GM23338 (cell line): ENCODE measurements around the gene FCN2.

Experiments
- EZH2 ChIP-seq: fragments of 200-600 bp; sonication (generic); IDR thresholded peaks from one replicate; pipeline ENCODE4 v1.8.0; 2017; ENCODE audit warnings: antibody characterized with exemption, mild to moderate bottlenecking, low read depth; ENCODE audit not compliant: unreplicated experiment
- EZH2phosphoT487 ChIP-seq: fragments of 200-600 bp; sonication (generic); IDR thresholded peaks from one replicate; pipeline ENCODE4 v1.8.1; 2018; ENCODE audit warnings: antibody characterized with exemption; ENCODE audit not compliant: unreplicated experiment
- JUNB ChIP-seq: IDR thresholded peaks from one replicate; pipeline ENCODE4 v1.6.1; 2016; ENCODE audit warnings: antibody characterized with exemption; ENCODE audit not compliant: unreplicated experiment
- POLR2AphosphoS5 ChIP-seq: IDR thresholded peaks from 2 replicates; pipeline ENCODE4 v1.6.1; 2016; ENCODE audit warnings: antibody characterized with exemption, low read depth
- ZNF331 ChIP-seq: fragments of 250-450 bp; sonication (Bioruptor Pico); IDR thresholded peaks from 2 replicates; pipeline ENCODE4 v1.5.0; 2020; ENCODE audit warnings: low read depth, mild to moderate bottlenecking, moderate library complexity
- TF ChIP-seq, protein P1 (sequence below), 2 experiments: fragments of 200-600 bp in 1 of 2; sonication (generic) in 1 of 2; conservative IDR thresholded peaks; 2 replicates each; pipeline versions ENCODE4 v1.5.1 to v1.6.1; 2016 to 2017; ENCODE audit warnings: antibody characterized with exemption in 2 of 2, low read depth in 2 of 2, mild to moderate bottlenecking in 2 of 2, moderate library complexity in 1 of 2
- TF ChIP-seq, protein P2 (sequence below): IDR thresholded peaks from one replicate; pipeline ENCODE4 v1.6.1; 2018; ENCODE audit warnings: antibody characterized with exemption; ENCODE audit not compliant: unreplicated experiment
- TF ChIP-seq, protein P3 (sequence below): IDR thresholded peaks from 2 replicates; pipeline ENCODE4 v1.6.1; 2016; ENCODE audit warnings: antibody characterized with exemption
- TF ChIP-seq, protein P4 (sequence below): fragments of 250-450 bp; sonication (Bioruptor Pico); IDR thresholded peaks from 2 replicates; pipeline ENCODE4 v1.5.0; 2020; ENCODE audit warnings: mild to moderate bottlenecking, moderate library complexity

DNA sequence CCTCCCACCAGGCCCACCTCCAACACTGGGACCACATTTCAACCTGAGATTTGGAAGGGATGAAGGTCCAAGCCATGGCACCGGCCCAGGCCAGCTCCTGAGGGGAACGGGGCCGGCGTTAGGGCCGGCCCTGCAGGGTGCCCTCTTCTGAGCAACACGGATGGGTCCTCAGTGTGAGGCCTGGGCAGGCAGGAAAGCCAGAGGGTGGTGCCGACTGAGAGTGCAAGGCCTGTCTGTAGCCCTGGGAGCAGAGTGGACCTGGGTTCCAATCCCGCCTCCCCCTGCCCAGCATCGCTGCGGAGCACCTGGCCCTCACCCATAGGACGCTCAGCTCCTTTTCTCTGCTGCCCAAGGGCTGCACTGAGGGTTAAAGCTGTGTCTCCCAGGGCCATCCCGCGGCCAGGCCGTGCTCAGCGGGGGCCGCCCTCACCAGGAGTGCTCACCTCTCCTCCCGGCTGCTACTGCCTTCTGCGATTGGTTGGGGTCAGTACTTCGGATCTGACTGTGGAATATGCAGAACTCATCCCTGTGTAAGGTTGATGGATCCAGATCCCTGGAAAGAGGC is 44.1 kb upstream of the FCN2 start:
- no peak for TF ChIP-seq POLR2AphosphoS5
- TF ChIP-seq, protein P1, sequence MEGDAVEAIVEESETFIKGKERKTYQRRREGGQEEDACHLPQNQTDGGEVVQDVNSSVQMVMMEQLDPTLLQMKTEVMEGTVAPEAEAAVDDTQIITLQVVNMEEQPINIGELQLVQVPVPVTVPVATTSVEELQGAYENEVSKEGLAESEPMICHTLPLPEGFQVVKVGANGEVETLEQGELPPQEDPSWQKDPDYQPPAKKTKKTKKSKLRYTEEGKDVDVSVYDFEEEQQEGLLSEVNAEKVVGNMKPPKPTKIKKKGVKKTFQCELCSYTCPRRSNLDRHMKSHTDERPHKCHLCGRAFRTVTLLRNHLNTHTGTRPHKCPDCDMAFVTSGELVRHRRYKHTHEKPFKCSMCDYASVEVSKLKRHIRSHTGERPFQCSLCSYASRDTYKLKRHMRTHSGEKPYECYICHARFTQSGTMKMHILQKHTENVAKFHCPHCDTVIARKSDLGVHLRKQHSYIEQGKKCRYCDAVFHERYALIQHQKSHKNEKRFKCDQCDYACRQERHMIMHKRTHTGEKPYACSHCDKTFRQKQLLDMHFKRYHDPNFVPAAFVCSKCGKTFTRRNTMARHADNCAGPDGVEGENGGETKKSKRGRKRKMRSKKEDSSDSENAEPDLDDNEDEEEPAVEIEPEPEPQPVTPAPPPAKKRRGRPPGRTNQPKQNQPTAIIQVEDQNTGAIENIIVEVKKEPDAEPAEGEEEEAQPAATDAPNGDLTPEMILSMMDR (conservative IDR thresholded peaks at IDR 0.05; ENCODE audit: low read depth in 2 of 2): no peak
- no peak for TF ChIP-seq EZH2
- TF ChIP-seq EZH2phosphoT487: no peak
- TF ChIP-seq, protein P2, sequence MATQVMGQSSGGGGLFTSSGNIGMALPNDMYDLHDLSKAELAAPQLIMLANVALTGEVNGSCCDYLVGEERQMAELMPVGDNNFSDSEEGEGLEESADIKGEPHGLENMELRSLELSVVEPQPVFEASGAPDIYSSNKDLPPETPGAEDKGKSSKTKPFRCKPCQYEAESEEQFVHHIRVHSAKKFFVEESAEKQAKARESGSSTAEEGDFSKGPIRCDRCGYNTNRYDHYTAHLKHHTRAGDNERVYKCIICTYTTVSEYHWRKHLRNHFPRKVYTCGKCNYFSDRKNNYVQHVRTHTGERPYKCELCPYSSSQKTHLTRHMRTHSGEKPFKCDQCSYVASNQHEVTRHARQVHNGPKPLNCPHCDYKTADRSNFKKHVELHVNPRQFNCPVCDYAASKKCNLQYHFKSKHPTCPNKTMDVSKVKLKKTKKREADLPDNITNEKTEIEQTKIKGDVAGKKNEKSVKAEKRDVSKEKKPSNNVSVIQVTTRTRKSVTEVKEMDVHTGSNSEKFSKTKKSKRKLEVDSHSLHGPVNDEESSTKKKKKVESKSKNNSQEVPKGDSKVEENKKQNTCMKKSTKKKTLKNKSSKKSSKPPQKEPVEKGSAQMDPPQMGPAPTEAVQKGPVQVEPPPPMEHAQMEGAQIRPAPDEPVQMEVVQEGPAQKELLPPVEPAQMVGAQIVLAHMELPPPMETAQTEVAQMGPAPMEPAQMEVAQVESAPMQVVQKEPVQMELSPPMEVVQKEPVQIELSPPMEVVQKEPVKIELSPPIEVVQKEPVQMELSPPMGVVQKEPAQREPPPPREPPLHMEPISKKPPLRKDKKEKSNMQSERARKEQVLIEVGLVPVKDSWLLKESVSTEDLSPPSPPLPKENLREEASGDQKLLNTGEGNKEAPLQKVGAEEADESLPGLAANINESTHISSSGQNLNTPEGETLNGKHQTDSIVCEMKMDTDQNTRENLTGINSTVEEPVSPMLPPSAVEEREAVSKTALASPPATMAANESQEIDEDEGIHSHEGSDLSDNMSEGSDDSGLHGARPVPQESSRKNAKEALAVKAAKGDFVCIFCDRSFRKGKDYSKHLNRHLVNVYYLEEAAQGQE: no peak
- no peak for TF ChIP-seq ZNF331
- TF ChIP-seq JUNB: no peak
- TF ChIP-seq, protein P3, sequence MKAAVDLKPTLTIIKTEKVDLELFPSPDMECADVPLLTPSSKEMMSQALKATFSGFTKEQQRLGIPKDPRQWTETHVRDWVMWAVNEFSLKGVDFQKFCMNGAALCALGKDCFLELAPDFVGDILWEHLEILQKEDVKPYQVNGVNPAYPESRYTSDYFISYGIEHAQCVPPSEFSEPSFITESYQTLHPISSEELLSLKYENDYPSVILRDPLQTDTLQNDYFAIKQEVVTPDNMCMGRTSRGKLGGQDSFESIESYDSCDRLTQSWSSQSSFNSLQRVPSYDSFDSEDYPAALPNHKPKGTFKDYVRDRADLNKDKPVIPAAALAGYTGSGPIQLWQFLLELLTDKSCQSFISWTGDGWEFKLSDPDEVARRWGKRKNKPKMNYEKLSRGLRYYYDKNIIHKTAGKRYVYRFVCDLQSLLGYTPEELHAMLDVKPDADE: no peak
- TF ChIP-seq, protein P4, sequence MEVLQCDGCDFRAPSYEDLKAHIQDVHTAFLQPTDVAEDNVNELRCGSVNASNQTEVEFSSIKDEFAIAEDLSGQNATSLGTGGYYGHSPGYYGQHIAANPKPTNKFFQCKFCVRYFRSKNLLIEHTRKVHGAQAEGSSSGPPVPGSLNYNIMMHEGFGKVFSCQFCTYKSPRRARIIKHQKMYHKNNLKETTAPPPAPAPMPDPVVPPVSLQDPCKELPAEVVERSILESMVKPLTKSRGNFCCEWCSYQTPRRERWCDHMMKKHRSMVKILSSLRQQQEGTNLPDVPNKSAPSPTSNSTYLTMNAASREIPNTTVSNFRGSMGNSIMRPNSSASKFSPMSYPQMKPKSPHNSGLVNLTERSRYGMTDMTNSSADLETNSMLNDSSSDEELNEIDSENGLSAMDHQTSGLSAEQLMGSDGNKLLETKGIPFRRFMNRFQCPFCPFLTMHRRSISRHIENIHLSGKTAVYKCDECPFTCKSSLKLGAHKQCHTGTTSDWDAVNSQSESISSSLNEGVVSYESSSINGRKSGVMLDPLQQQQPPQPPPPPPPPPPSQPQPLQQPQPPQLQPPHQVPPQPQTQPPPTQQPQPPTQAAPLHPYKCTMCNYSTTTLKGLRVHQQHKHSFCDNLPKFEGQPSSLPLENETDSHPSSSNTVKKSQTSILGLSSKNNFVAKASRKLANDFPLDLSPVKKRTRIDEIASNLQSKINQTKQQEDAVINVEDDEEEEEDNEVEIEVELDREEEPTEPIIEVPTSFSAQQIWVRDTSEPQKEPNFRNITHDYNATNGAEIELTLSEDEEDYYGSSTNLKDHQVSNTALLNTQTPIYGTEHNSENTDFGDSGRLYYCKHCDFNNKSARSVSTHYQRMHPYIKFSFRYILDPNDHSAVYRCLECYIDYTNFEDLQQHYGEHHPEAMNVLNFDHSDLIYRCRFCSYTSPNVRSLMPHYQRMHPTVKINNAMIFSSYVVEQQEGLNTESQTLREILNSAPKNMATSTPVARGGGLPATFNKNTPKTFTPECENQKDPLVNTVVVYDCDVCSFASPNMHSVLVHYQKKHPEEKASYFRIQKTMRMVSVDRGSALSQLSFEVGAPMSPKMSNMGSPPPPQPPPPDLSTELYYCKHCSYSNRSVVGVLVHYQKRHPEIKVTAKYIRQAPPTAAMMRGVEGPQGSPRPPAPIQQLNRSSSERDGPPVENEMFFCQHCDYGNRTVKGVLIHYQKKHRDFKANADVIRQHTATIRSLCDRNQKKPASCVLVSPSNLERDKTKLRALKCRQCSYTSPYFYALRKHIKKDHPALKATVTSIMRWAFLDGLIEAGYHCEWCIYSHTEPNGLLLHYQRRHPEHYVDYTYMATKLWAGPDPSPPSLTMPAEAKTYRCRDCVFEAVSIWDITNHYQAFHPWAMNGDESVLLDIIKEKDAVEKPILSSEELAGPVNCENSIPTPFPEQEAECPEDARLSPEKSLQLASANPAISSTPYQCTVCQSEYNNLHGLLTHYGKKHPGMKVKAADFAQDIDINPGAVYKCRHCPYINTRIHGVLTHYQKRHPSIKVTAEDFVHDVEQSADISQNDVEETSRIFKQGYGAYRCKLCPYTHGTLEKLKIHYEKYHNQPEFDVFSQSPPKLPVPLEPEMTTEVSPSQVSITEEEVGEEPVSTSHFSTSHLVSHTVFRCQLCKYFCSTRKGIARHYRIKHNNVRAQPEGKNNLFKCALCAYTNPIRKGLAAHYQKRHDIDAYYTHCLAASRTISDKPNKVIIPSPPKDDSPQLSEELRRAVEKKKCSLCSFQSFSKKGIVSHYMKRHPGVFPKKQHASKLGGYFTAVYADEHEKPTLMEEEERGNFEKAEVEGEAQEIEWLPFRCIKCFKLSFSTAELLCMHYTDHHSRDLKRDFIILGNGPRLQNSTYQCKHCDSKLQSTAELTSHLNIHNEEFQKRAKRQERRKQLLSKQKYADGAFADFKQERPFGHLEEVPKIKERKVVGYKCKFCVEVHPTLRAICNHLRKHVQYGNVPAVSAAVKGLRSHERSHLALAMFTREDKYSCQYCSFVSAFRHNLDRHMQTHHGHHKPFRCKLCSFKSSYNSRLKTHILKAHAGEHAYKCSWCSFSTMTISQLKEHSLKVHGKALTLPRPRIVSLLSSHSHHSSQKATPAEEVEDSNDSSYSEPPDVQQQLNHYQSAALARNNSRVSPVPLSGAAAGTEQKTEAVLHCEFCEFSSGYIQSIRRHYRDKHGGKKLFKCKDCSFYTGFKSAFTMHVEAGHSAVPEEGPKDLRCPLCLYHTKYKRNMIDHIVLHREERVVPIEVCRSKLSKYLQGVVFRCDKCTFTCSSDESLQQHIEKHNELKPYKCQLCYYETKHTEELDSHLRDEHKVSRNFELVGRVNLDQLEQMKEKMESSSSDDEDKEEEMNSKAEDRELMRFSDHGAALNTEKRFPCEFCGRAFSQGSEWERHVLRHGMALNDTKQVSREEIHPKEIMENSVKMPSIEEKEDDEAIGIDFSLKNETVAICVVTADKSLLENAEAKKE: no peak
